Measurements from ENCODE around the gene INTS13.
"Not testable (repeated sequence)": the region's sequence is repeated elsewhere in the genome, so short reads cannot be mapped to it uniquely, and the experiment has no call there.

Gene INTS13

GRCh38 chr12:26870491-26871419, 67.0 kb downstream of the INTS13 start:
- Histone ChIP-seq H3K27me3 (ENCODE audit: control insufficient read depth, insufficient read depth, low read length) (no peaks in the 10 kb centered on the region), H3K9ac (ENCODE audit: low read length) (no peak overlapping the region), H3K4me3 (ENCODE audit: low read depth, low read length) (no peak overlapping the region), H3K9me3 (ENCODE audit: control insufficient read depth, insufficient read depth, low read depth, low read length) (no peaks in the 10 kb centered on the region), H3K4me1 (ENCODE audit: control insufficient read depth, insufficient read depth, low read length) (no peaks in the 10 kb centered on the region), H3K27ac (ENCODE audit: low read depth, low read length) (no peak overlapping the region), H3K36me3 (ENCODE audit: control insufficient read depth, insufficient read depth, low read length) (no peaks in the 10 kb centered on the region)

- Histone ChIP-seq H3K27me3 (ENCODE audit: control insufficient read depth, insufficient read depth, low read length) (no peaks in the 10 kb centered on the region), H3K36me3 (ENCODE audit: control insufficient read depth, insufficient read depth, low read length) (no peaks in the 10 kb centered on the region), H3K9ac (ENCODE audit: low read length) (no peak overlapping the region), H3K4me3 (ENCODE audit: low read depth, low read length) (no peak overlapping the region), H3K27ac (ENCODE audit: low read depth, low read length) (no peak overlapping the region), H3K9me3 (ENCODE audit: control insufficient read depth, insufficient read depth, low read depth, low read length) (no peaks in the 10 kb centered on the region), H3K4me1 (ENCODE audit: control insufficient read depth, insufficient read depth, low read length) (no peaks in the 10 kb centered on the region)
Measured at GRCh38 chr12:26869908-26870459, 67.8 kb downstream of the INTS13 start.

GRCh38 chr12:26869104-26869494, 68.7 kb downstream of the INTS13 start:
- Histone ChIP-seq H3K4me3 (ENCODE audit: low read depth, low read length) (no peak overlapping the region), H3K9ac (ENCODE audit: low read length) (no peak overlapping the region), H3K4me1 (ENCODE audit: control insufficient read depth, insufficient read depth, low read length) (no peaks in the 10 kb centered on the region), H3K27me3 (ENCODE audit: control insufficient read depth, insufficient read depth, low read length) (no peaks in the 10 kb centered on the region), H3K36me3 (ENCODE audit: control insufficient read depth, insufficient read depth, low read length) (no peaks in the 10 kb centered on the region), H3K27ac (ENCODE audit: low read depth, low read length) (no peak overlapping the region), H3K9me3 (ENCODE audit: control insufficient read depth, insufficient read depth, low read depth, low read length) (no peaks in the 10 kb centered on the region)

DNA sequence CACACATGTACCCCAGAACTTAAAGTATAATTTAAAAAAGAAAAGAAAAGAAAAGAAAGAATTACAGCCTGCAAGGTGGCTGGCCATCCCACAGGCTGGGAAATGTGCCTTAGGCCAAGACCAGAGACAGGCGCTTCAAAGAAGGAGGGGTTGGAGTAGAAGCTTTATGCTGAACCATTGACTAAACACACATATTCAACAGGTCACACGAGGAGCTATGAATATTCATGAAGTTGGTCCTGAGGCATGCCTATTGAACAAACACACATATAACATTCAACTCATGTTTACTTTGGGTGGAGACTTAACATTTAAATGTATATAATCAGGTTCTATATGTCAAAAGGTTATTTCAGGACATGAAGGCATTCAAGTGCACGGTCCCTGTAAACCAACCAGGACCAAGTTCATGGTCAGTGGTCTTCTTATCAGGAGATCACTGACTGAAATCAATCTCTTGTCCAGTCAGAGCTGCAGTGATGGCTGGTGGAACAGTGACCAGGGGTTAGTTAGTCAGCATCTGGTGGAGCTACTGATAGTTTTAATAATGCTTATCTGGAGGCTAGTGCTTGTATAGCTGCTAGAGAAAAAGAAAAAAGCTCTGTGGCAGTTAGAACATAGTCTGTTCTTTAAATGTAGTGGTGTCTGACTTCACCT, 69.2 kb downstream of the INTS13 start:
- Histone ChIP-seq H3K27ac (ENCODE audit: low read depth, low read length) (no peak overlapping the region), H3K36me3 (ENCODE audit: control insufficient read depth, insufficient read depth, low read length) (no peaks in the 10 kb centered on the region), H3K27me3 (ENCODE audit: control insufficient read depth, insufficient read depth, low read length) (no peaks in the 10 kb centered on the region), H3K9me3 (ENCODE audit: control insufficient read depth, insufficient read depth, low read depth, low read length) (no peaks in the 10 kb centered on the region), H3K9ac (ENCODE audit: low read length) (no peak overlapping the region), H3K4me1 (ENCODE audit: control insufficient read depth, insufficient read depth, low read length) (no peaks in the 10 kb centered on the region), H3K4me3 (ENCODE audit: low read depth, low read length) (no peak overlapping the region)

DNA sequence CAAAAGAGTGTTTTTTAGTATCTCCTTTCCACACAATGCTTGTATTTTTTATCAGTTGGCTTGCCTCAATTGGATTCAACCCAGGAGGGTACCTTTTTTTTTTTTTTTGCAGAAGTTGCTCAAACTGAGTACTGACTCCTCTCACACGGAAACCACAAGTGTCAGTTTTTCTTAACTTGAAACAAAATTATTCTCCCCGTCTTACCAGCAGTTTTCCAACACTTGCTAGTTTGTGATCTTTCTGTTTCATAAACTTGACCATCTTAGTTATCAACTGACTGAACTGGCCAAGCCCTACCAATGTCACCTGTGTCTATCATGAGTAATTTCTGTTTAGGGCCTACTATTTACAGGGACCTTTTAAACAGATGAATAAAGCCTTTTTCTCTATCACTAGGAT, 70.7 kb downstream of the INTS13 start:
- Histone ChIP-seq H3K27me3 (ENCODE audit: control insufficient read depth, insufficient read depth, low read length) (no peaks in the 10 kb centered on the region), H3K9me3 (ENCODE audit: control insufficient read depth, insufficient read depth, low read depth, low read length) (no peaks in the 10 kb centered on the region), H3K4me3 (ENCODE audit: low read depth, low read length) (no peak overlapping the region), H3K4me1 (ENCODE audit: control insufficient read depth, insufficient read depth, low read length) (no peaks in the 10 kb centered on the region), H3K36me3 (ENCODE audit: control insufficient read depth, insufficient read depth, low read length) (no peaks in the 10 kb centered on the region), H3K9ac (ENCODE audit: low read length) (no peak overlapping the region), H3K27ac (ENCODE audit: low read depth, low read length) (no peak overlapping the region)

DNA sequence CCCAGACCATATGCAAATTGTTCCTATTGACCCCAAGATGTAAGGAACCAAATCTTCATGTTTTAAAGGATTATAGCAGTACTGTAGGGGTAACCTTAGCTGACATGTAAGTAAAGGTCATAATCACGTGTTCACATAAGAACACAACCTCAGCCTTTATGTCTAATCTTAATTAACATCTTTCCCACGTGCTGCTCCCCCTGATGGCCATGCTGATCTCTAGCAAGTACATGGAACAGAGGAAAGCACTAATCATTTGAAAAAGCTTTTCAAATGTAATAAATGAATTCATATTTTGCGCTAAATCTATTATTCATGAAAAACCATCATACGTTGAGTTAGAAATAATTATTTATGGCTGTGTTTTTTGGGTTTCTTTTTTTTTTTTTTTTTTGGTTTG, 74.3 kb downstream of the INTS13 start:
- H3K27ac ChIP-seq (ENCODE audit: low read depth, low read length): no peak overlapping the region
- no peak overlapping the region for H3K9ac ChIP-seq (ENCODE audit: low read length)
- no peaks in the 10 kb centered on the region for H3K9me3 ChIP-seq (ENCODE audit: control insufficient read depth, insufficient read depth, low read depth, low read length)
- no peak overlapping the region for H3K4me3 ChIP-seq (ENCODE audit: low read depth, low read length)
- no peaks in the 10 kb centered on the region for H3K27me3 ChIP-seq (ENCODE audit: control insufficient read depth, insufficient read depth, low read length)
- no peaks in the 10 kb centered on the region for H3K4me1 ChIP-seq (ENCODE audit: control insufficient read depth, insufficient read depth, low read length)
- no peaks in the 10 kb centered on the region for H3K36me3 ChIP-seq (ENCODE audit: control insufficient read depth, insufficient read depth, low read length)

- H3K27ac ChIP-seq (ENCODE audit: low read depth, low read length); H3K4me1 ChIP-seq (ENCODE audit: control insufficient read depth, insufficient read depth, low read length); H3K9me3 ChIP-seq (ENCODE audit: control insufficient read depth, insufficient read depth, low read depth, low read length); H3K4me3 ChIP-seq (ENCODE audit: low read depth, low read length); H3K27me3 ChIP-seq (ENCODE audit: control insufficient read depth, insufficient read depth, low read length); H3K36me3 ChIP-seq (ENCODE audit: control insufficient read depth, insufficient read depth, low read length); H3K9ac ChIP-seq (ENCODE audit: low read length): not testable (repeated sequence)
Measured at GRCh38 chr12:26862787-26863186, 75.0 kb downstream of the INTS13 start.

GRCh38 chr12:26861690-26862089, 76.1 kb downstream of the INTS13 start:
- H3K27me3 ChIP-seq (ENCODE audit: control insufficient read depth, insufficient read depth, low read length): no peaks in the 10 kb centered on the region
- peaks cover 8% of the 10 kb centered on the region for H3K4me1 ChIP-seq (ENCODE audit: control insufficient read depth, insufficient read depth, low read length)
- H3K9ac ChIP-seq (ENCODE audit: low read length): no peak overlapping the region
- H3K9me3 ChIP-seq (ENCODE audit: control insufficient read depth, insufficient read depth, low read depth, low read length): no peaks in the 10 kb centered on the region
- H3K36me3 ChIP-seq (ENCODE audit: control insufficient read depth, insufficient read depth, low read length): no peaks in the 10 kb centered on the region
- H3K4me3 ChIP-seq (ENCODE audit: low read depth, low read length): no peak overlapping the region
- no peak overlapping the region for H3K27ac ChIP-seq (ENCODE audit: low read depth, low read length)

- Histone ChIP-seq H3K27ac (ENCODE audit: low read depth, low read length) (no peak overlapping the region), H3K4me1 (ENCODE audit: control insufficient read depth, insufficient read depth, low read length) (peaks cover 11% of the 10 kb centered on the region), H3K9me3 (ENCODE audit: control insufficient read depth, insufficient read depth, low read depth, low read length) (no peaks in the 10 kb centered on the region), H3K36me3 (ENCODE audit: control insufficient read depth, insufficient read depth, low read length) (no peaks in the 10 kb centered on the region), H3K4me3 (ENCODE audit: low read depth, low read length) (no peak overlapping the region), H3K27me3 (ENCODE audit: control insufficient read depth, insufficient read depth, low read length) (no peaks in the 10 kb centered on the region), H3K9ac (ENCODE audit: low read length) (no peak overlapping the region)
Measured at GRCh38 chr12:26857465-26858176, 80.2 kb downstream of the INTS13 start.

DNA sequence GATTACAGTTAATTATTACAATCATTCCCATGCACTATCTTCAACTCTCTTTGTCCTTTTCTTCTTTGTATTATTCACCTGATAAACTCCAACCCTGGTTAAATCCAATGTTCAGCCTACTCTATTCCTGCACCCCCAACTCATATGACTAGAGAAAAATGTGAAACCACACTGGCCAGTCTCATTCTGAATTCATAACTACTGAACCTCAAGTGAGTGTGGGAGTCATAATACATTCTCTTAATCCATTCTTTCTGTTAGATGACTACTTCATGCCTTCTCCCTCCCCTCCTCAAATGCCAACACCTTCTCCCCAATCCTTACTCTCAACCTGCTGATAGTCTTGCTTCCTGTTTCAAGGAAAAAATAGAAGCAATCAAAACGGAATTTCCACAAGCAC, 82.4 kb downstream of the INTS13 start:
- Histone ChIP-seq H3K9me3 (ENCODE audit: control insufficient read depth, insufficient read depth, low read depth, low read length) (no peaks in the 10 kb centered on the region), H3K4me3 (ENCODE audit: low read depth, low read length) (no peak overlapping the region), H3K27ac (ENCODE audit: low read depth, low read length) (no peak overlapping the region)

More for the DNA sequence above, 82.4 kb downstream of the INTS13 start:
- no peaks in the 10 kb centered on the region for H3K27me3 ChIP-seq (ENCODE audit: control insufficient read depth, insufficient read depth, low read length)
- no peaks in the 10 kb centered on the region for H3K36me3 ChIP-seq (ENCODE audit: control insufficient read depth, insufficient read depth, low read length)
- H3K9ac ChIP-seq (ENCODE audit: low read length): no peak overlapping the region
- peaks cover 11% of the 10 kb centered on the region for H3K4me1 ChIP-seq (ENCODE audit: control insufficient read depth, insufficient read depth, low read length)
